NCI-H526 (cell line): ENCODE data around the gene PRKCB.

Experiments used
- DNase-seq, 2 experiments: peaks; one replicate each; lab custom pipeline; 2025; lab: John Stamatoyannopoulos, UW

The PRKCB gene

GRCh38 chr16:23835390-23836077 is at the start of gene PRKCB:
PRKCB (plus strand) TSS chr16:23835983.
- peak in 1 of 2 experiments; percentile 63 for DNase-seq

GRCh38 chr16:23786964-23787561 is 48.7 kb upstream of the PRKCB start:
- no peak for DNase-seq

DNA sequence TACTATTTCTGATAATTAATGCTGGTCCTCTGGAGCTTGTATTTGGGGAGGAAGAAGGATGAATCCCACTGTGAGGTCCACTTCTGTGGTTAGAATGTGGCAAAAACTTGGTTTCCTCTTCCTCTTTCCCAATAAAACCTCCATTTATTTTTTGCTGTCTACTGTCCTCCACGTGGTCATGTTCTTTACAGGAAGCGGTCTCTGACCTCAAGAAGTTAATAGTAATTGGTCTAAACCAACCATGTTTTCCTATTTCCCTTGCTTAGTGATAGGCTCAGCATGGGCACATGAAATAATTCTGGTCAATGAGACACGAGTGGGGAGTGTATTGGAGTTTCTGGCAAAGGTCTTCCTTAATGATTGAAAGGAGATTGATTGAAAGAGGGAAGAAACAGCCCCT is 47.1 kb upstream of the PRKCB start:
- DNase-seq = no peak

- DNase-seq = no peak
Observed at GRCh38 chr16:23795378-23795777, 40.4 kb upstream of the PRKCB start.

DNA sequence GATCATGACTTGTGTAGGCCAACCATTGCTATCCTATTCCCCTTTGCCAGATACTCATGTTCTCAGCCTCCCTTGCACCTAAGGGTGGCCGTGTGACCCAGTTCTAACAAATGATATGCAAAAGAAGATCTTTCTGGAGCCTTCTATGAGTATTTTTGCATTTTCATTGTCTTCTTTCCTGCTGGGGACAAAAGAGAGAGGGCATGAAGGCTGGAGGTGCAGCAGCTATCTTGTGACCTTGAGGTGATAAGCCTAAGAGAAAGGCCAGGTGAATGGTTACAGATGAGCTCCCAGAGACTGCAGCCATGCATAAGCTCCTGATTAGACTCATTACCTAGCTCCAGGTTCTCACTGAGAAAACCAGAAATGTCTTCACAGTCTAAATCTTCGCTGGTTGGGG is 38.8 kb upstream of the PRKCB start:
- DNase-seq = no peak

DNA sequence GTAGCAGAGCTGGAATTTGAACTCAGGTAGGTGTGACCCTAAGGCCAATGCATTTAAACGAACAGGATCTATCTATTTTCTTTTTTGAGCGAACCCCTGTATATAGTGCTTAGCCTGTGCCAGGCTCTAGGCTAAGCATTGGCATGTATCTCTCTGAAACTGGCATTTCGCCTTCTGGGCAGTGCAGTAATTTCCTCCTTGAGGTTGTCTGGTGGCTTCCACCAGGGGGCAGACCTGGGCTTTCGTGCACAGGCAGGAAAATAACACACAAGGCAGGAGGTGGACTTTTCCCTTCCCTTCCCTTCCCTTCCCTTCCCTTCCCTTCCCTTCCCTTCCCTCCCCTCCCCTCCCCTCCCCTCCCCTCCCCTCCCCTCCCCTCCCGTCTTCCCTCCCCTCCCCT is 34.4 kb upstream of the PRKCB start:
- peak; percentile 1 to 66 for DNase-seq

- no peak for DNase-seq
Observed at GRCh38 chr16:23802776-23803175, 33.0 kb upstream of the PRKCB start.

- DNase-seq = peak in 1 of 2 experiments; percentile 58
Observed at GRCh38 chr16:23803591-23804123, 32.1 kb upstream of the PRKCB start.

GRCh38 chr16:23807028-23807427 is 28.8 kb upstream of the PRKCB start:
- no peak for DNase-seq

- DNase-seq = no peak
Observed at GRCh38 chr16:23821467-23821866, 14.3 kb upstream of the PRKCB start.

DNA sequence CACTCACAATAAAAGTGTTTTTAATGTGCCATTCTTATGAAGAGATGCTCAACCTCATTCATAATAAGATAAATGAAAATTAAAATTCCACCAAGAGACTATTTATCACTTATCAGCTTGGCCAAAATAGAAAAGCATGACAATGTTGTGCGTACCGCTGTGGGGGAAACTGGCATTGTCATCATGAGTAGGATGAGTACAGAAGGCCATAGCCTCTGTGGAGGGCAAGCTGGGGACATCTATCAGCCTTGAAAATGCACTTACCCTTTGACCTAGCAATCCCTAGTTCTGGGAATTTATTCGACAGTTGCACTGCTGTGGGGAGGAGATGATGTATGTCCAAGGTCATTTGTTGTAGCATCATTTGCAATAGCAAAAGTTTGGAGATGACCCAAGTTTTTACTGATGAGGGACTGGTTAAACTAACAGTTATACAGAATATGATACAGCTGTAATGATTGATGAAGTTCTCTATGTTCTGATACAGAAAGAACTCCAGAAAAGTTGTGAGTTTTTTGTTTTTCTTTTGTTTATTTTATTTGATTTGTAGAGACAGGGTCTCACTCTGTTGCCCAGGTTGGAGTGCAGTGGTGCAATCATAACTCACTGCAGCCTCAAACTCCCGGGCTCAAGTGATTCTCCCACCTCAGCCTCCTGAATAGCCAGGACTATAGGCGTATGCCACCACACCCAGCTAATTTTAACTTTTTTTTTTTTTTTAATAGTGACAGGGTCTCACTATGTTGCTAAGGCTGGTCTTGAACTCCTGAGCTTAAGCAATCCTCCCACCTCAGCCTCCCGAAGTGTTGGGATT is 13.7 kb upstream of the PRKCB start:
- no peak for DNase-seq

DNA sequence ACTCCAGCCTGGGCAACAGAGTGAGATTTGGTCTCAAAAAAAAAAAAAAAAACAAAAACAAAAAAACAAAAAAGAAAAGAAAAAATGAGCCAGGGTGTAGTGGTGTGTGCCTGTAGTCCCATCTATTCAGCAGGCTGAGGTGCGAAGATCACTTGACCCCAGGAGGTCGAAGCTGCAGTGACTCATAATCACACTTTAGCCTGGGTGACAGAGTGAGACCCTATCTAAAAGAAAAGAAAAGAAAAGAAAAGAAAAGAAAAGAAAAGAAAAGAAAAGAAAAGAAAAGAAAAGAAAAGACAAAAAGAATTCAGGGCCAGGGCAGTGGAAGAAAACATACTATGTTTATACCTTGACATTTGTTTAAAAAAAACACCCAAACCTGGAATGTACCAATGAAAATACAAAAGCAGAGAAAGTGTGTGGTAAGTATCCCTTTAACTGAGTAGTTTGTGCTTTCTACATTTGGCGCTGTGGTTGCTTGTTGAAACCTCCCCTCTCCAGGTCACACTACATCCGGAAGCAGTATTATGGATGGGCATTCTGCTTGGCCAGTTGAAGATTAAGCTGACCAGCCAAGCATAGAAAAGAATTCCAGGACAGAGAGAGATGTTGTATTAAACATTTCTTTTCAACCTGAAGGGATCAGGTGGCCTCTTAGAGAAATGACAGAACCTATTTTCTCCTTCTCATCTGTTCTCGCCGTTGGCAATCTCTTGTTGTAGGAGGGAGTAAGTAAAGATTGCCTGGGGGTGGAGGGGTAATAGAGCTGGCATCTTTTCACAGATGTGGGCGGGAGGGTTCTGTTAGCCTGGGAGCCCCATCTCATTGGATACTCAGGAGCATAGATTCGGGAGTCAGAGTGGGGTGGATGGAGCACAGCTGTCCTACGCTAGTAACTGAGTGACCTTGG is 12.1 kb upstream of the PRKCB start:
- DNase-seq = no peak

DNA sequence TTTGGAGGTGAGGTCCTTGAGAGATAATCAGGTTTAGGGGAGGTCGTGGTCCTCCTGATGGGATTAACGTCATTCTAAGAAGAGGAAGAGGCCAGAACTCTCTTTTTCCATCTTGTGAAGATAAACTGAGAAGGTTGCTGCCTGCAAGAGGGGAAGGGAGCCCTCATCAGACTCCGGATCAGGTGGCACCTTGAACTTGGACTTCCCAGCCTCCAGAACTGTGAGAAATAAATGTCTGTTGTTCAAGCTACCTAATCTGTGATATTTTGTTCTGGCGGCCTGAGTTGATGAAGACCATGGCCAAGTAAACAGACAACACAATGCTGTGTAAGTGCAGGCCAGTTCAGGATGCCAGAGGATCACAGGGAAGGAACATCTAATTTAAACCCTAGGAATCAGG is 10.9 kb upstream of the PRKCB start:
- DNase-seq = no peak

DNA sequence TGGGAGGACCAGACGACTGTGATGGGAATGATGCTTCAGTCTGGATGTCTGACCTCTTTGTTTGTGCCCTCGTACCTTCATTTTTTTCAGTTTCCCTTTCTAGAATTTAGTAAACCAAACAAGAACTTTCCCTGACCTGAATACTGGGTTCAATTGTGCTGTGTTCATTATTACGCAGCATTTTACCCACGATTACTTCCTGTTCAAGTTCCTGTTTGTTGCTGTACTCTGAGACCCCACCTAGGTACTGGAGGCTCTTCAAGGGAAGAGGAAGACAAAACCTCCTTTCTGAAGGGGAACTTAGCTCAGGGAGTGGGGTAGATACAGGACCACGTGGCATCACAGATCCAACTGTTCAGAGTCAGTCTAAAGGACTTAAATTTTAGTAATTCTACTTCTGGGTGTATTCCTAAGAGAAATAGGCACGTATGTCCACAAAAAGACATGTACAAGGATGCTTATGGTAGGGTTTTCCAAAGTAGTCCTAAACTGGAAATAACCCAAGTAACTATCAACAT is 9.2 kb upstream of the PRKCB start:
- no peak for DNase-seq

DNA sequence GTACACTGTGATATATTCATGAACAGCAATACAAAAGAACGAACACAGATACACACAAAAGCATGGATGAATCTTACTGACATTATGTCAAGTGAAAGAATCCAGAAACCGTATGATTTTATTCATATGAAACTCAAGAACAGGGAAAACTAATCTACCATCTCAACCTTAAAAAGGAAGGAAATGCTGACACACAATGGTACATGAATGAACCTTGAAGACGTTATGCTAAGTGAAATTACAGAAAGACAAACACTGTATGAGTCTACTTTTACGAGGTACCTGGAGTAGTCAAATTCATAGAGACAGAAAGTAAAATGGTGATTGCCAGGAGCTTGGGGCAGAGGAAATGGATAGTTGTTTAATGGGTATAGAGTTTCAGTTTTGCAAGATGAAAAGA is 8.7 kb upstream of the PRKCB start:
- DNase-seq = no peak

- DNase-seq = no peak
Observed at GRCh38 chr16:23829454-23829853, 6.3 kb upstream of the PRKCB start.

DNA sequence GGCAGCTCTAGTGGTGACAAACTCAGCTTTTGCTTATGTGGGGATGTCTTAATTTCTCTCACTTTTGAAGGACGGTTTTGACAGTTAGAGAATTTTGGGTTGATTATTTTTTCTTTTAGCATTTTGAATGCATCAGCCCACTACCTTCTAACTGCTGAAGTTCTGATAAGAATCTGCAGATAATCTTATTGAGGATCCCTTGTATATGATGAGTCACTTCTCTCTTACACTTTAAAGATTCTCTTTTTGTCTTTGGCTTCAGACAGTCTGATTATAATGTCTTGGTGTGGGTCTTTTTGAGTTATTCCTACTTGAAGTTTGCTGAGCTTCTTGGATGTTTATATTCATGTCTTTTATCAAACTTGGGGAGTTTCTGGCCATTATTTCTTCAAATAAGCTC is 5.5 kb upstream of the PRKCB start:
- DNase-seq = no peak

GRCh38 chr16:23832882-23833281 is 2.9 kb upstream of the PRKCB start:
- DNase-seq = no peak

- DNase-seq = no peak
Observed at GRCh38 chr16:23833504-23833903, 2.3 kb upstream of the PRKCB start.

- no peak for DNase-seq
Observed at GRCh38 chr16:23833960-23834685, 1.7 kb upstream of the PRKCB start.

GRCh38 chr16:23836078-23836403 is 258 bp downstream of the PRKCB start:
- no peak for DNase-seq
